B cell (primary cell): ENCODE results near the gene ERC1. TPM values are rescaled to one million over a fixed set of nuclear protein-coding genes. Genes with fewer than 3 reads are reported as not detected.

Source experiments
- ATAC-seq: fragments of 200-7000 bp; cut with Tn5 transposase; one replicate; pipeline ENCODE4 v1.10.0; 2021; ENCODE audit warnings: low read depth, mild to moderate bottlenecking, moderate number of reproducible peaks, moderate library complexity
- CTCF ChIA-PET: fragments of 350-600 bp; sonication (Branson Sonifier 250); formaldehyde crosslinking; loops from one replicate; lab custom pipeline; 2021; ENCODE audit warnings: antibody characterized with exemption, inconsistent platforms; lab: Charles Lee
- POLR2A ChIA-PET: fragments of 350-600 bp; sonication (Branson Sonifier 250); formaldehyde crosslinking; loops from one replicate; lab custom pipeline; 2021; ENCODE audit warnings: antibody characterized with exemption; lab: Charles Lee
- DNase-seq: peaks from one replicate; pipeline ENCODE4 v3.0.0; 2013
- H2AFZ ChIP-seq: 2 replicates; pipeline ENCODE4 v1.6.1; 2012; ENCODE audit warnings: mild to moderate bottlenecking, low read depth, low read length; ENCODE audit not compliant: insufficient read depth, poor library complexity, severe bottlenecking
- H3K27ac ChIP-seq, 2 donors: 1 replicate in 1 of 2; 2 replicates in 1 of 2; pipeline ENCODE4 v1.5.1; 2012 to 2013; ENCODE audit warnings: low read length in 2 of 2, mild to moderate bottlenecking in 2 of 2, moderate library complexity in 1 of 2
- H3K27me3 ChIP-seq, 4 experiments: fragments of 200-600 bp in 1 of 4; sonication (generic) in 1 of 4; replicated peaks in 1 of 4; 1 replicate in 2 of 4; 2 replicates in 2 of 4; pipeline versions ENCODE4 v1.6.1 to v1.7.0; 2013 to 2016; ENCODE audit warnings: low read length in 3 of 4, mild to moderate bottlenecking in 2 of 4, mixed read lengths in 1 of 4, moderate library complexity in 1 of 4; ENCODE audit not compliant: insufficient read depth in 4 of 4, control insufficient read depth in 3 of 4; ENCODE audit errors: control extremely low read depth in 1 of 4
- H3K36me3 ChIP-seq, 2 experiments: replicated peaks in 1 of 2; 1 replicate in 1 of 2; 2 replicates in 1 of 2; pipeline versions ENCODE4 v1.6.1 to v1.7.1; 2013; ENCODE audit warnings: low read length in 1 of 2; ENCODE audit not compliant: insufficient read depth in 2 of 2, control insufficient read depth in 1 of 2; ENCODE audit errors: control extremely low read depth in 1 of 2, extremely low read depth in 1 of 2
- H3K4me1 ChIP-seq, 2 donors: fragments of 200-600 bp in 1 of 2; sonication (generic) in 1 of 2; 1 replicate in 1 of 2; 2 replicates in 1 of 2; pipeline versions ENCODE4 v1.5.1 to v1.6.1; 2013 to 2017; ENCODE audit warnings: low read length in 2 of 2; ENCODE audit not compliant: control insufficient read depth in 2 of 2, insufficient read depth in 2 of 2
- H3K4me2 ChIP-seq: replicated peaks from 2 replicates; pipeline ENCODE3; 2012; ENCODE audit warnings: mild to moderate bottlenecking, low read depth, low read length; ENCODE audit not compliant: poor library complexity, severe bottlenecking
- H3K4me3 ChIP-seq, 5 experiments: fragments of 200-600 bp in 1 of 5; sonication (generic) in 1 of 5; 1 replicate in 3 of 5; 2 replicates in 2 of 5; pipeline versions ENCODE4 v1.5.1 to v1.7.0; 2011 to 2016; ENCODE audit warnings: low read length in 4 of 5, mild to moderate bottlenecking in 4 of 5, low read depth in 2 of 5, control low read depth in 1 of 5, moderate library complexity in 1 of 5; ENCODE audit not compliant: insufficient read depth in 1 of 5; ENCODE audit errors: control extremely low read depth in 1 of 5, extremely low read depth in 1 of 5
- H3K79me2 ChIP-seq: fragments of 200-600 bp; sonication (generic); one replicate; pipeline ENCODE4 v1.6.0; 2016; ENCODE audit warnings: low read length; ENCODE audit not compliant: control insufficient read depth, insufficient read depth
- H3K9ac ChIP-seq: fragments of 200-600 bp; sonication (generic); 2 replicates; pipeline ENCODE4 v1.6.1; 2017; ENCODE audit warnings: mild to moderate bottlenecking, low read length, moderate library complexity
- H3K9me3 ChIP-seq, 3 donors: one replicate each; pipeline versions ENCODE4 v1.6.1 to v1.7.1; 2013; ENCODE audit warnings: low read length in 2 of 3; ENCODE audit not compliant: control insufficient read depth in 2 of 3, insufficient read depth in 1 of 3; ENCODE audit errors: control extremely low read depth in 1 of 3
- H4K20me1 ChIP-seq: 2 replicates; pipeline ENCODE4 v1.6.0; 2012; ENCODE audit warnings: mild to moderate bottlenecking, low read length; ENCODE audit not compliant: insufficient read depth, control insufficient read depth, poor library complexity, severe bottlenecking
- H3K27ac Mint-ChIP-seq: one replicate; pipeline ENCODE4 v1.8.0; 2021; ENCODE audit warnings: mixed read lengths
- H3K27me3 Mint-ChIP-seq: one replicate; pipeline ENCODE4 v1.8.0; 2021; ENCODE audit warnings: mixed read lengths
- H3K4me1 Mint-ChIP-seq: one replicate; pipeline ENCODE4 v1.8.0; 2021; ENCODE audit warnings: mixed read lengths
- H3K4me3 Mint-ChIP-seq: one replicate; pipeline ENCODE4 v1.8.0; 2021; ENCODE audit warnings: mixed read lengths
- H3K9me3 Mint-ChIP-seq: one replicate; pipeline ENCODE4 v1.8.0; 2022; ENCODE audit warnings: mixed read lengths; ENCODE audit not compliant: insufficient read depth
- EZH2 ChIP-seq: IDR thresholded peaks from 2 replicates; pipeline ENCODE4 v1.6.1; 2012; ENCODE audit warnings: borderline replicate concordance, low read depth, mild to moderate bottlenecking, moderate library complexity, low read length; ENCODE audit not compliant: insufficient read depth, poor library complexity, severe bottlenecking
- WGBS: methylation state at CpG from one replicate; pipeline ENCODE4 v1.1.5; 2013; ENCODE audit warnings: missing lambda C conversion rate; ENCODE audit not compliant: insufficient coverage; 5-methylcytosine and 5-hydroxymethylcytosine counted together
- intact Hi-C: fragments of 100-400 bp; cut with micrococcal nuclease; formaldehyde crosslinking; loops from one replicate; pipeline ENCODE4 v1.10.0; 2022
- polyA plus RNA-seq: library from polyadenylated mRNA; depleted of rRNA; stranded (reverse); fragments of >200 nt; gene quantifications from 2 replicates; pipeline ENCODE4 v1.2.3, GENCODE V29; 2012
- total RNA-seq, 2 donors: library from RNA; stranded (reverse); fragments of 120-200 nt in 1 of 2; gene quantifications; 1 replicate in 1 of 2; 2 replicates in 1 of 2; pipeline versions ENCODE4 v1.2.3 to v1.2.4, GENCODE V29; 2013 to 2022
- TF ChIP-seq, protein P1 (sequence below): fragments of 200-600 bp; IDR thresholded peaks from one replicate; pipeline ENCODE4 v1.8.0; 2022; ENCODE audit warnings: antibody characterized with exemption, mild to moderate bottlenecking

The ERC1 gene
- total and polyA plus RNA-seq, 2 donors (not counting 1 experiment from before 2014, with no cell fraction given): 4.0 to 77.6 TPM

DNA sequence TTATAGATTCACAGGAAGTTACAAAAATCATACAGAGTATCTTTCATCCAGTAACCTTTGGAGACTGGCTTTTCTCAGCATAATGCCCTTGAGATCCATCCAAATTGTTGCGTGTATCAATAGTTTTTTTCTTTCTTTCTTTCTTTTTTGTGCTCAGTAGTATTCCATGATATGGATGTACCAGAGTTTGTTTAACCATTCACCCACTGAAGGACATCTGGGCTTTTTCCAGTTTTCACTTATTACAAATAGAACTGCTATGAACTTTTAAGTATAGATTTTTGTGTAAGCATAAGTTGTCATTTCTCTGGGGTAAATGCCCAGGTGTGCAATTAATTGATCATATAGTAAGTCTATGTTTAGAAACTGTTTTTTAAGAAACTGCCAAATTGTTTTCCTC is 524.0 kb downstream of the ERC1 start:
- Histone ChIP-seq H4K20me1 (no peaks in the 10 kb centered on the region), H3K4me2 (no peak overlapping the region), H3K9ac (no peak overlapping the region), H3K9me3 (peaks cover 0 to 1% (median 0%) of the 10 kb centered on the region in 3 donors), H3K27ac (no peak overlapping the region), H2AFZ (no peak overlapping the region), H3K4me1 (no peaks in the 10 kb centered on the region), H3K27me3 (peaks cover 0 to 15% (median 3%) of the 10 kb centered on the region in 4 experiments), H3K4me3 (no peak overlapping the region), H3K79me2 (no peaks in the 10 kb centered on the region), H3K36me3 (no peaks in the 10 kb centered on the region)
- Mint-ChIP-seq H3K27ac (no peak overlapping the region), H3K4me3 (no peak overlapping the region), H3K27me3 (peaks cover 35% of the 10 kb centered on the region), H3K9me3 (peaks cover 4% of the 10 kb centered on the region), H3K4me1 (no peaks in the 10 kb centered on the region)
- intact Hi-C loops: no loop called here
- ChIA-PET POLR2A (no interaction called here), CTCF (no interaction called here)
- no CpG with 5 or more reads among the region's 1 CpG for WGBS
- TF ChIP-seq, protein P1, sequence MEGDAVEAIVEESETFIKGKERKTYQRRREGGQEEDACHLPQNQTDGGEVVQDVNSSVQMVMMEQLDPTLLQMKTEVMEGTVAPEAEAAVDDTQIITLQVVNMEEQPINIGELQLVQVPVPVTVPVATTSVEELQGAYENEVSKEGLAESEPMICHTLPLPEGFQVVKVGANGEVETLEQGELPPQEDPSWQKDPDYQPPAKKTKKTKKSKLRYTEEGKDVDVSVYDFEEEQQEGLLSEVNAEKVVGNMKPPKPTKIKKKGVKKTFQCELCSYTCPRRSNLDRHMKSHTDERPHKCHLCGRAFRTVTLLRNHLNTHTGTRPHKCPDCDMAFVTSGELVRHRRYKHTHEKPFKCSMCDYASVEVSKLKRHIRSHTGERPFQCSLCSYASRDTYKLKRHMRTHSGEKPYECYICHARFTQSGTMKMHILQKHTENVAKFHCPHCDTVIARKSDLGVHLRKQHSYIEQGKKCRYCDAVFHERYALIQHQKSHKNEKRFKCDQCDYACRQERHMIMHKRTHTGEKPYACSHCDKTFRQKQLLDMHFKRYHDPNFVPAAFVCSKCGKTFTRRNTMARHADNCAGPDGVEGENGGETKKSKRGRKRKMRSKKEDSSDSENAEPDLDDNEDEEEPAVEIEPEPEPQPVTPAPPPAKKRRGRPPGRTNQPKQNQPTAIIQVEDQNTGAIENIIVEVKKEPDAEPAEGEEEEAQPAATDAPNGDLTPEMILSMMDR: no peak
- no peak for TF ChIP-seq EZH2
- DNase-seq (no peak), ATAC-seq (no peak)

DNA sequence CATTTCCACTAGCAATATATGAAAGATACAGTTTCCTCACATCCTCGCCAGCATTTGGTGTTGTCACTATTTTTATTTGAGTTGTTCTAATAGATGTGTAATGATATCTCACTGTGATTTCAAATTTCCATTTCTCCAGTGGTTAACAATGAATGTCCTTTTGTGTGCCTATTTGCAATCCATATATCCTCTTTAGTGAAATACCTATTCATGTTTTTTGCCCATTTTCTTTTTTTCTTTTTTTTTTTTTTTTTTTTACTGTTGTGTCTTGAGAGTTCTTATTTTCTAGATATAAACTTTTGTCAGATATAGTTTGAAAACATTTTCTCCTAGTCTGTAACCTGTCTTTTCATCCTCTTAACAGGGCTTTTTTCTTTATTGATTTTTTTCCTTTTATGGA is 524.4 kb downstream of the ERC1 start:
- CTCF ChIA-PET: no interaction called here
- Mint-ChIP-seq H3K4me1 (no peaks in the 10 kb centered on the region), H3K27ac (no peak overlapping the region), H3K27me3 (peaks cover 32% of the 10 kb centered on the region), H3K4me3 (no peak overlapping the region), H3K9me3 (peaks cover 4% of the 10 kb centered on the region)
- POLR2A ChIA-PET: no interaction called here
- WGBS: no CpG with 5 or more reads among the region's 1 CpG
- Histone ChIP-seq H3K4me3 (no peak overlapping the region), H3K79me2 (no peaks in the 10 kb centered on the region), H3K4me2 (no peak overlapping the region), H3K27ac (no peak overlapping the region), H3K36me3 (no peaks in the 10 kb centered on the region), H3K27me3 (peaks cover 0 to 15% (median 3%) of the 10 kb centered on the region in 4 experiments), H3K9ac (no peak overlapping the region), H4K20me1 (no peaks in the 10 kb centered on the region), H3K4me1 (no peaks in the 10 kb centered on the region), H2AFZ (no peak overlapping the region), H3K9me3 (peaks cover 0 to 1% (median 0%) of the 10 kb centered on the region in 3 donors)
- TF ChIP-seq, protein P1: no peak
- intact Hi-C loops: no loop called here
- DNase-seq (no peak), ATAC-seq (no peak)
